Neural cell (in vitro differentiated cells): ENCODE results near the gene RGS19.

ENCODE experiments used
- CTCF ChIP-seq: fragments of 450-650 bp; IDR thresholded peaks from 2 replicates; pipeline ENCODE4 v1.5.1; 2014; ENCODE audit warnings: antibody characterized with exemption, mild to moderate bottlenecking, moderate library complexity; ENCODE audit not compliant: poor library complexity, severe bottlenecking
- POLR2AphosphoS5 ChIP-seq: IDR thresholded peaks from 2 replicates; pipeline ENCODE4 v1.6.1; 2012
- SMC3 ChIP-seq: fragments of 450-650 bp; conservative IDR thresholded peaks from 2 replicates; pipeline ENCODE4 v1.6.1; 2014; ENCODE audit warnings: antibody characterized with exemption, mild to moderate bottlenecking, moderate library complexity; ENCODE audit not compliant: poor library complexity

GRCh38 chr20:64037498-64038213 is 41.7 kb downstream of the RGS19 start:
- TF ChIP-seq POLR2AphosphoS5 (no peak), SMC3 (no peak), CTCF (no peak)
